ENCODE data around the gene BTN1A1. TPM values are rescaled to one million over a fixed set of nuclear protein-coding genes. Genes with fewer than 3 reads are reported as not detected.

The BTN1A1 gene
- total and polyA plus RNA-seq, 10 of the 15 experiments (the other 5 are each of a cell fraction or from before 2014, with no cell fraction given), result 0.05 to 2.2 (median 0.87) TPM

GRCh38 chr6:26520850-26521599 lies 20.9 kb downstream of the BTN1A1 start (continued):
- no peak for TF ChIP-seq PRDM15 (CRISPR knock-in tag; IDR thresholded peaks at IDR 0.05)
- no peak for TF ChIP-seq SRF (IDR thresholded peaks at IDR 0.05; ENCODE audit: low read depth in 2 of 2, low read length in 2 of 2)
- no peak; the same call in 1 of the 2 replicates for TF ChIP-seq IRF4 (IDR thresholded peaks at IDR 0.05; ENCODE audit: low read depth, low read length)
- TF ChIP-seq CHD2 (IDR thresholded peaks at IDR 0.05; ENCODE audit: borderline replicate concordance, low read depth, low read length), result no peak
- TF ChIP-seq EGR1 (IDR thresholded peaks at IDR 0.05; ENCODE audit: borderline replicate concordance in 1 of 2, low read depth in 2 of 2, low read length in 2 of 2), result no peak; a peak in 1 of 3 replicates
- peak; percentile 24; the same call in 1 of the 2 replicates for TF ChIP-seq LARP7 (IDR thresholded peaks at IDR 0.05)
- TF ChIP-seq ZNF622 (IDR thresholded peaks at IDR 0.05), result no peak
- no peak for TF ChIP-seq EZH2 (IDR thresholded peaks at IDR 0.05; ENCODE audit: borderline replicate concordance, control insufficient read depth, low read depth, low read length)
- TF ChIP-seq FOS (IDR thresholded peaks at IDR 0.05; ENCODE audit: borderline replicate concordance, extremely low read depth, insufficient read length), result no peak
- no peak for TF ChIP-seq MEF2A (IDR thresholded peaks at IDR 0.05; ENCODE audit: insufficient read depth, low read depth, low read length)
- no peak for TF ChIP-seq POLR2AphosphoS2 (IDR thresholded peaks at IDR 0.05; ENCODE audit: low read depth, low read length)
- no peak for TF ChIP-seq HDAC6 (IDR thresholded peaks at IDR 0.05; ENCODE audit: unreplicated experiment)
- no peak for TF ChIP-seq NFYA (IDR thresholded peaks at IDR 0.05; ENCODE audit: borderline replicate concordance, low read depth, low read length)
- TF ChIP-seq HSF1 (IDR thresholded peaks at IDR 0.05; ENCODE audit: low read depth, low read length), result no peak
- no peak for TF ChIP-seq NR2F1 (conservative IDR thresholded peaks at IDR 0.05)
- no peak for TF ChIP-seq STAT3 (IDR thresholded peaks at IDR 0.05; ENCODE audit: low read depth, low read length)
- no peak for TF ChIP-seq NFYB (IDR thresholded peaks at IDR 0.05; ENCODE audit: insufficient read depth, low read depth, low read length)
- no peak for TF ChIP-seq BCL11A (IDR thresholded peaks at IDR 0.05; ENCODE audit: low read depth, low read length)
- TF ChIP-seq IKZF2 (IDR thresholded peaks at IDR 0.05), result no peak
- TF ChIP-seq FOXK2 (IDR thresholded peaks at IDR 0.05), result 0 out of 2 replicates have a peak, but pooled peaks have one; percentile 23
- no peak for TF ChIP-seq SPI1 (IDR thresholded peaks at IDR 0.05; ENCODE audit: borderline replicate concordance, insufficient read depth, low read depth, low read length)
- TF ChIP-seq DPF2 (IDR thresholded peaks at IDR 0.05), result no peak

Measured in GM12878 (cell line).